IPS DF 6.9 (cell line): Measurements from ENCODE around the gene PLCL2.
A peak's percentile ranks its signal among the peaks of the same experiment; 100 is the strongest.

Source experiments
- DNase-seq: peaks from one replicate; pipeline ENCODE4 v3.0.0-alpha.2; 2013; ENCODE audit warnings: low read depth, low spot score
- H3K27ac ChIP-seq: one replicate; pipeline ENCODE4 v1.5.1; 2013; ENCODE audit warnings: low read length, control low read depth
- H3K27me3 ChIP-seq: 2 replicates; pipeline ENCODE4 v1.6.1; 2013; ENCODE audit warnings: mild to moderate bottlenecking, low read length; ENCODE audit not compliant: control insufficient read depth, insufficient read depth
- H3K36me3 ChIP-seq: 2 replicates; pipeline ENCODE4 v1.6.1; 2013; ENCODE audit warnings: low read length; ENCODE audit not compliant: control insufficient read depth, insufficient read depth
- H3K4me1 ChIP-seq: 2 replicates; pipeline ENCODE4 v1.6.1; 2013; ENCODE audit warnings: low read length; ENCODE audit not compliant: control insufficient read depth, insufficient read depth
- H3K4me3 ChIP-seq: 2 replicates; pipeline ENCODE4 v1.5.1; 2013; ENCODE audit warnings: mild to moderate bottlenecking, low read length
- H3K9me3 ChIP-seq: 2 replicates; pipeline ENCODE4 v1.6.1; 2013; ENCODE audit warnings: low read length, inconsistent platforms; ENCODE audit not compliant: control insufficient read depth, insufficient read depth
- WGBS: extraction: QIAGEN DNeasy Blood & Tissue Kit; methylation state at CpG from one replicate; pipeline ENCODE4 v1.1.7; 2013; ENCODE audit warnings: mixed read lengths, missing lambda C conversion rate; ENCODE audit not compliant: insufficient read length, insufficient coverage; 5-methylcytosine and 5-hydroxymethylcytosine counted together

PLCL2 gene

GRCh38 chr3:16990163-16990562, 105.4 kb downstream of the PLCL2 start:
- no CpG with 5 or more reads among the region's 1 CpG for WGBS
- no peaks in the 10 kb centered on the region for H3K36me3 ChIP-seq
- H3K27ac ChIP-seq = no peak overlapping the region
- no peaks in the 10 kb centered on the region for H3K9me3 ChIP-seq
- no peak overlapping the region for H3K4me3 ChIP-seq
- DNase-seq = no peak
- H3K4me1 ChIP-seq = no peaks in the 10 kb centered on the region
- H3K27me3 ChIP-seq = no peaks in the 10 kb centered on the region

GRCh38 chr3:16992198-16992597, 107.4 kb downstream of the PLCL2 start:
- Histone ChIP-seq H3K27ac (no peak overlapping the region), H3K9me3 (no peaks in the 10 kb centered on the region), H3K4me1 (no peaks in the 10 kb centered on the region), H3K4me3 (no peak overlapping the region), H3K27me3 (peaks cover 4% of the 10 kb centered on the region; the same call in 1 of the 2 replicates), H3K36me3 (no peaks in the 10 kb centered on the region)
- whole genome bisulfite sequencing = no CpG with 5 or more reads among the region's 3 CpGs
- DNase-seq = no peak

GRCh38 chr3:16993227-16993626, 108.5 kb downstream of the PLCL2 start:
- Histone ChIP-seq H3K27me3 (peaks cover 8% of the 10 kb centered on the region; the same call in 1 of the 2 replicates), H3K4me3 (no peak overlapping the region), H3K27ac (no peak overlapping the region), H3K36me3 (no peaks in the 10 kb centered on the region), H3K4me1 (no peaks in the 10 kb centered on the region), H3K9me3 (no peaks in the 10 kb centered on the region)
- WGBS = no CpG with 5 or more reads among the region's 1 CpG
- DNase-seq = no peak

- Histone ChIP-seq H3K36me3 (no peaks in the 10 kb centered on the region), H3K4me3 (no peak overlapping the region), H3K9me3 (no peaks in the 10 kb centered on the region), H3K27me3 (peaks cover 14% of the 10 kb centered on the region), H3K27ac (no peak overlapping the region), H3K4me1 (no peaks in the 10 kb centered on the region)
- DNase-seq = no peak
- no CpG with 5 or more reads among the region's 4 CpGs for WGBS
Observed at GRCh38 chr3:16994854-16995525, 110.2 kb downstream of the PLCL2 start.

- no peak for DNase-seq
- no peaks in the 10 kb centered on the region for H3K36me3 ChIP-seq
- H3K27me3 ChIP-seq = peaks cover 14% of the 10 kb centered on the region
- no peaks in the 10 kb centered on the region for H3K9me3 ChIP-seq
- H3K27ac ChIP-seq = no peak overlapping the region
- no peaks in the 10 kb centered on the region for H3K4me1 ChIP-seq
- WGBS = no CpG with 5 or more reads among the region's 3 CpGs
- no peak overlapping the region for H3K4me3 ChIP-seq
Observed at GRCh38 chr3:16995601-16996000, 110.8 kb downstream of the PLCL2 start.

GRCh38 chr3:16998236-16998923, 113.6 kb downstream of the PLCL2 start:
- peaks cover 18% of the 10 kb centered on the region for H3K27me3 ChIP-seq
- H3K9me3 ChIP-seq = no peaks in the 10 kb centered on the region
- DNase-seq = no peak
- H3K27ac ChIP-seq = no peak overlapping the region
- no peaks in the 10 kb centered on the region for H3K4me1 ChIP-seq
- WGBS = no CpG with 5 or more reads among the region's 3 CpGs
- no peak overlapping the region for H3K4me3 ChIP-seq
- no peaks in the 10 kb centered on the region for H3K36me3 ChIP-seq

- Histone ChIP-seq H3K9me3 (no peaks in the 10 kb centered on the region), H3K27me3 (peaks cover 25% of the 10 kb centered on the region), H3K36me3 (no peaks in the 10 kb centered on the region), H3K4me1 (no peaks in the 10 kb centered on the region), H3K4me3 (no peak overlapping the region), H3K27ac (no peak overlapping the region)
- DNase-seq = no peak
- WGBS = no CpG with 5 or more reads among the region's 2 CpGs
Observed at GRCh38 chr3:16999161-16999560, 114.4 kb downstream of the PLCL2 start.

GRCh38 chr3:16999871-17000270, 115.1 kb downstream of the PLCL2 start:
- H3K36me3 ChIP-seq = no peaks in the 10 kb centered on the region
- peak; percentile 11 for DNase-seq
- no peaks in the 10 kb centered on the region for H3K9me3 ChIP-seq
- H3K27me3 ChIP-seq = peaks cover 26% of the 10 kb centered on the region
- H3K4me1 ChIP-seq = no peaks in the 10 kb centered on the region
- no peak overlapping the region for H3K4me3 ChIP-seq
- H3K27ac ChIP-seq = no peak overlapping the region

GRCh38 chr3:17003457-17003856, 118.7 kb downstream of the PLCL2 start:
- no peaks in the 10 kb centered on the region for H3K4me1 ChIP-seq
- no peak for DNase-seq
- peaks cover 17% of the 10 kb centered on the region for H3K27me3 ChIP-seq
- H3K4me3 ChIP-seq = no peak overlapping the region
- H3K36me3 ChIP-seq = no peaks in the 10 kb centered on the region
- no peak overlapping the region for H3K27ac ChIP-seq
- H3K9me3 ChIP-seq = no peaks in the 10 kb centered on the region

- no peaks in the 10 kb centered on the region for H3K36me3 ChIP-seq
- no peaks in the 10 kb centered on the region for H3K4me1 ChIP-seq
- H3K27ac ChIP-seq = no peak overlapping the region
- peaks cover 12% of the 10 kb centered on the region for H3K27me3 ChIP-seq
- H3K4me3 ChIP-seq = no peak overlapping the region
- H3K9me3 ChIP-seq = no peaks in the 10 kb centered on the region
- DNase-seq = no peak
- WGBS = no CpG with 5 or more reads among the region's 2 CpGs
Observed at GRCh38 chr3:17006132-17006852, 121.5 kb downstream of the PLCL2 start.
